Osteoblast (primary cell): ENCODE results near the gene INTS7. TPM values are rescaled to one million over a fixed set of nuclear protein-coding genes. Genes with fewer than 3 reads are reported as not detected.

ENCODE experiments used
- DNase-seq: peaks from one replicate; pipeline ENCODE4 v3.0.0; 2011; ENCODE audit warnings: low spot score, mixed read lengths; ENCODE audit not compliant: insufficient read length; ENCODE audit errors: missing footprints
- H2AFZ ChIP-seq: 2 replicates; pipeline ENCODE4 v1.6.0; 2011; ENCODE audit warnings: mild to moderate bottlenecking, low read length
- H3K27ac ChIP-seq: 2 replicates; pipeline ENCODE4 v1.5.1; 2011; ENCODE audit warnings: mild to moderate bottlenecking, low read depth, low read length, moderate library complexity
- H3K27me3 ChIP-seq: 2 replicates; pipeline ENCODE4 v1.6.0; 2012; ENCODE audit warnings: mild to moderate bottlenecking, control low read depth, inconsistent platforms, low read length, moderate library complexity; ENCODE audit not compliant: insufficient read depth
- H3K36me3 ChIP-seq: 2 replicates; pipeline ENCODE4 v1.5.1; 2011; ENCODE audit warnings: mild to moderate bottlenecking, low read length, control low read depth, moderate library complexity; ENCODE audit not compliant: insufficient read depth
- H3K4me1 ChIP-seq: 2 replicates; pipeline ENCODE4 v1.5.1; 2011; ENCODE audit warnings: mild to moderate bottlenecking, low read length, control low read depth, moderate library complexity; ENCODE audit not compliant: insufficient read depth
- H3K4me2 ChIP-seq: 2 replicates; pipeline ENCODE4 v1.6.0; 2011; ENCODE audit warnings: mild to moderate bottlenecking, low read length; ENCODE audit not compliant: insufficient read depth
- H3K4me3 ChIP-seq: fragments of 200-600 bp; sonication (generic); 3 replicates; pipeline ENCODE4 v1.5.1; 2012; ENCODE audit warnings: mild to moderate bottlenecking, low read length, inconsistent platforms; ENCODE audit not compliant: insufficient read depth
- H3K79me2 ChIP-seq: 2 replicates; pipeline ENCODE4 v1.6.0; 2012; ENCODE audit warnings: mild to moderate bottlenecking, low read length, control low read depth, inconsistent platforms; ENCODE audit not compliant: insufficient read depth
- H3K9me3 ChIP-seq: 2 replicates; pipeline ENCODE4 v1.5.1; 2011; ENCODE audit warnings: low read depth, low read length, control low read depth
- H4K20me1 ChIP-seq: 2 replicates; pipeline ENCODE4 v1.6.0; 2012; ENCODE audit warnings: mild to moderate bottlenecking, low read length, control low read depth; ENCODE audit not compliant: insufficient read depth
- CTCF ChIP-seq: IDR thresholded peaks from 2 replicates; pipeline ENCODE4 v1.5.1; 2011; ENCODE audit warnings: mild to moderate bottlenecking, low read depth, low read length, moderate library complexity; ENCODE audit errors: extremely low read depth
- total RNA-seq: library from RNA; depleted of rRNA; stranded (reverse); fragments of >200 nt; gene quantifications from 2 replicates; pipeline ENCODE4 v1.2.3, GENCODE V29; 2012

Gene INTS7
- total RNA-seq, 1 donor, result 20.3 TPM

- Histone ChIP-seq H3K4me3 (no peak overlapping the region), H3K27ac (no peak overlapping the region), H3K4me1 (no peaks in the 10 kb centered on the region), H3K4me2 (peak overlapping the region; percentile 33), H3K36me3 (no peaks in the 10 kb centered on the region), H4K20me1 (no peaks in the 10 kb centered on the region), H3K79me2 (no peaks in the 10 kb centered on the region), H3K9me3 (no peaks in the 10 kb centered on the region), H3K27me3 (peaks cover 11% of the 10 kb centered on the region), H2AFZ (peak overlapping the region; percentile 13)
- no peak for TF ChIP-seq CTCF
- DNase-seq, result no peak
Measured at GRCh38 chr1:211896958-211897357, 138.4 kb downstream of the INTS7 start.

- peaks cover 11% of the 10 kb centered on the region for H3K27me3 ChIP-seq
- TF ChIP-seq CTCF, result no peak
- no peak overlapping the region for H3K27ac ChIP-seq
- no peak overlapping the region for H2AFZ ChIP-seq
- no peaks in the 10 kb centered on the region for H3K4me1 ChIP-seq
- no peaks in the 10 kb centered on the region for H3K79me2 ChIP-seq
- no peak overlapping the region for H3K4me2 ChIP-seq
- no peak for DNase-seq
- no peak overlapping the region for H3K4me3 ChIP-seq
- H3K9me3 ChIP-seq, result no peaks in the 10 kb centered on the region
- no peaks in the 10 kb centered on the region for H3K36me3 ChIP-seq
- H4K20me1 ChIP-seq, result no peaks in the 10 kb centered on the region
Measured at GRCh38 chr1:211895126-211895759, 140.1 kb downstream of the INTS7 start.

- Histone ChIP-seq H4K20me1 (no peaks in the 10 kb centered on the region), H3K27me3 (peaks cover 11% of the 10 kb centered on the region), H3K4me1 (no peaks in the 10 kb centered on the region), H3K4me2 (no peak overlapping the region), H3K4me3 (no peak overlapping the region), H3K36me3 (no peaks in the 10 kb centered on the region), H3K27ac (no peak overlapping the region), H3K79me2 (no peaks in the 10 kb centered on the region), H3K9me3 (no peaks in the 10 kb centered on the region), H2AFZ (no peak overlapping the region)
- no peak for DNase-seq
- no peak for TF ChIP-seq CTCF
Measured at GRCh38 chr1:211894312-211894711, 141.0 kb downstream of the INTS7 start.

GRCh38 chr1:211893260-211893659, 142.1 kb downstream of the INTS7 start:
- no peak overlapping the region for H3K4me3 ChIP-seq
- no peak for TF ChIP-seq CTCF
- H4K20me1 ChIP-seq, result no peaks in the 10 kb centered on the region
- no peaks in the 10 kb centered on the region for H3K79me2 ChIP-seq
- no peaks in the 10 kb centered on the region for H3K4me1 ChIP-seq
- no peak for DNase-seq
- no peak overlapping the region for H3K4me2 ChIP-seq
- no peak overlapping the region for H2AFZ ChIP-seq
- H3K27ac ChIP-seq, result no peak overlapping the region
- H3K27me3 ChIP-seq, result peaks cover 11% of the 10 kb centered on the region
- no peaks in the 10 kb centered on the region for H3K36me3 ChIP-seq
- no peaks in the 10 kb centered on the region for H3K9me3 ChIP-seq
